Measurements from ENCODE around the gene SLC39A3.

The SLC39A3 gene

GRCh38 chr19:2720777-2721569 is 18.8 kb downstream of the SLC39A3 start, which contains the start of gene DIRAS1:
TSS of gene DIRAS1 (minus strand) at chr19:2721372. CDS start at chr19:2717806, 3,566 bp downstream.
- Histone ChIP-seq H3K36me3 (peaks cover 7% of the 10 kb centered on the region), H3K27ac (peak within 1 kb of the TSS; percentile 57), H3K27me3 (ENCODE audit: insufficient read depth, low read depth, severe bottlenecking) (no peaks in the 10 kb centered on the region), H3K4me3 (ENCODE audit: low read depth, low read length) (peak within 1 kb of the TSS; percentile 56), H3K9me3 (ENCODE audit: severe bottlenecking) (peaks cover under 1% of the 10 kb centered on the region)
- DNase-seq, result peak; percentile 28
- no peak for TF ChIP-seq CTCF (IDR thresholded peaks at IDR 0.05; ENCODE audit: low read depth, low read length)

DNA sequence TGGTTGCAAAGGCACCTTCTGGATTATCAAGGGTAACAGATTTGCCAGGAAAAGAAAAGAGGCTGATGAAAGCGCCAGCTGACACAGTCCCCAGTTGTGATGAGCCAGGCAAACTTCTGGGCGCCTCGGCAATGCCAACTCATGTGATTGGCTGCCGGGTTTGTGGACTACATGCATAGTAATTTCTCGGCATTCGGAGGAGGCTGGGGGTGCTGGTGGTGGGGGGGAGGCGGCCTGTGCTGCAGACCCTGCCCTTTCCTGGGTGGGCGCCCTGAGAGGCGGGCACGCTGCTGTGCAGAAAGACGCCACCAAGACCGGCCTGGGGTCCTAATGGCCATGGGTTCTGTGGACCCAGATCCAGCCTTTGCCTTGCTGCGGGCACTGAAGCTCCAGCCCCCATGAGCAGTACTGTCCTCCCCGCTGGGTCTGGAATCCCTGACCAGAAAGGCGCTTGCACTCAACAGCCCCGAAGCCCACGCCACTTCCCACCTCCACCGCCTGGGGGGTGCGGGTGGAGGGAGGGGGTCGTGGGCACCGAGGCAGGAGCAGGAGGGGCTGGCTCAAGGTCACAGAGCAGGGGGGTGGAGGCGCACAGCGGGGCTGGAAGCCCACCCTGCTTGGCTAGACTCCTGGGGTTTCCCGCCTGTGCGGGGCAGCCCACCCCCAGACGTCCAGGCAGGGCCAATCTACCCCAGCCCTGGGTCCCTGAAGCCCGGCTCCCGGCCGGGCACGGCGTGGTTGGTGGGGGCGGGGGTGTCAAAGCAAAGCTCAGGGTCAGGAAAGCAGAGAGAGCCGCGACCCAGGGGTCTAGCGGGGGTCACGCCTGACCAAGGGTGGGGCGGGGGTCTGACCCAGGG is 19.7 kb downstream of the SLC39A3 start:
- Histone ChIP-seq H3K27ac (no peak overlapping the region), H3K4me3 (ENCODE audit: low read depth, low read length) (peak overlapping the region; percentile 56), H3K27me3 (ENCODE audit: insufficient read depth, low read depth, severe bottlenecking) (no peaks in the 10 kb centered on the region), H3K9me3 (ENCODE audit: severe bottlenecking) (peaks cover 8% of the 10 kb centered on the region), H3K36me3 (peaks cover 7% of the 10 kb centered on the region)
- no peak for DNase-seq
- TF ChIP-seq CTCF (IDR thresholded peaks at IDR 0.05; ENCODE audit: low read depth, low read length), result no peak

- H3K27me3 ChIP-seq (ENCODE audit: insufficient read depth, low read depth, severe bottlenecking), result no peaks in the 10 kb centered on the region
- TF ChIP-seq CTCF (IDR thresholded peaks at IDR 0.05; ENCODE audit: low read depth, low read length), result no peak
- peaks cover 7% of the 10 kb centered on the region for H3K36me3 ChIP-seq
- H3K27ac ChIP-seq, result no peak overlapping the region
- no peak overlapping the region for H3K4me3 ChIP-seq (ENCODE audit: low read depth, low read length)
- DNase-seq, result no peak
- peaks cover 8% of the 10 kb centered on the region for H3K9me3 ChIP-seq (ENCODE audit: severe bottlenecking)
Observed at GRCh38 chr19:2719232-2719735, 20.5 kb downstream of the SLC39A3 start.

GRCh38 chr19:2717638-2718541 is 21.9 kb downstream of the SLC39A3 start:
- H3K27ac ChIP-seq, result no peak overlapping the region
- no peak overlapping the region for H3K4me3 ChIP-seq (ENCODE audit: low read depth, low read length)
- no peak for TF ChIP-seq CTCF (IDR thresholded peaks at IDR 0.05; ENCODE audit: low read depth, low read length)
- H3K9me3 ChIP-seq (ENCODE audit: severe bottlenecking), result peaks cover 8% of the 10 kb centered on the region
- H3K36me3 ChIP-seq, result peaks cover 7% of the 10 kb centered on the region
- H3K27me3 ChIP-seq (ENCODE audit: insufficient read depth, low read depth, severe bottlenecking), result no peaks in the 10 kb centered on the region
- no peak for DNase-seq
